HFFc6 (cell line): ENCODE data around the gene MAU2. TPM values are rescaled to one million over a fixed set of nuclear protein-coding genes. Genes with fewer than 3 reads are reported as not detected.

Experiments used
- DNase-seq: peaks from one replicate; pipeline ENCODE4 v3.0.0-alpha.2; 2018
- H3K27ac Mint-ChIP-seq: 2 replicates; pipeline ENCODE4 v1.8.0; 2020; ENCODE audit warnings: mild to moderate bottlenecking, mixed read lengths
- H3K27me3 Mint-ChIP-seq: 2 replicates; pipeline ENCODE4 v1.8.0; 2021; ENCODE audit warnings: mild to moderate bottlenecking, moderate library complexity, mixed read lengths; ENCODE audit not compliant: insufficient read depth
- H3K36me3 Mint-ChIP-seq: 2 replicates; pipeline ENCODE4 v1.8.0; 2021; ENCODE audit warnings: low read depth, mixed read lengths
- H3K4me1 Mint-ChIP-seq: 2 replicates; pipeline ENCODE4 v1.8.0; 2020; ENCODE audit warnings: low read depth, mixed read lengths
- H3K4me3 Mint-ChIP-seq: 2 replicates; pipeline ENCODE4 v1.8.0; 2020; ENCODE audit warnings: mild to moderate bottlenecking, moderate library complexity, mixed read lengths
- H3K9me3 Mint-ChIP-seq: 2 replicates; pipeline ENCODE4 v1.8.0; 2020; ENCODE audit warnings: mild to moderate bottlenecking, mixed read lengths
- CTCF ChIP-seq: fragments of 200-600 bp; sonication (generic); IDR thresholded peaks from 2 replicates; pipeline ENCODE4 v1.5.0; 2021; ENCODE audit warnings: antibody characterized with exemption, mild to moderate bottlenecking
- total RNA-seq, 6 experiments: library from RNA; stranded (reverse); fragmentation: NEBNext Ultra II Directional; extraction: Animal tissue kit (Norgen Biotek cat#: 25700); gene quantifications; 2 replicates in 1 of 6; 3 replicates in 5 of 6; pipeline ENCODE4 v1.2.3, GENCODE V29; 2021

MAU2 gene
- total RNA-seq, 6 experiments from 2014 or later = 24.8 to 33.0 (median 29.4) TPM

- H3K27me3 Mint-ChIP-seq = peaks cover 2% of the 10 kb centered on the region
- H3K36me3 Mint-ChIP-seq = peaks cover 4% of the 10 kb centered on the region; the same call in 1 of the 2 replicates
- DNase-seq = peak; percentile 70
- peak overlapping the region; percentile 99 for H3K4me3 Mint-ChIP-seq
- H3K9me3 Mint-ChIP-seq = no peaks in the 10 kb centered on the region
- peak; percentile 59; the same call in 1 of the 2 replicates for TF ChIP-seq CTCF
- peaks cover 73% of the 10 kb centered on the region for H3K4me1 Mint-ChIP-seq
- peak overlapping the region; percentile 97 for H3K27ac Mint-ChIP-seq
Measured at GRCh38 chr19:19406878-19407632, 86.4 kb downstream of the MAU2 start.

- peaks cover 73% of the 10 kb centered on the region for H3K4me1 Mint-ChIP-seq
- no peak for DNase-seq
- H3K9me3 Mint-ChIP-seq = no peaks in the 10 kb centered on the region
- peaks cover 4% of the 10 kb centered on the region; the same call in 1 of the 2 replicates for H3K36me3 Mint-ChIP-seq
- H3K27ac Mint-ChIP-seq = peak overlapping the region; percentile 97
- H3K4me3 Mint-ChIP-seq = peak overlapping the region; percentile 99
- no peak for TF ChIP-seq CTCF
- H3K27me3 Mint-ChIP-seq = peaks cover 2% of the 10 kb centered on the region
Measured at GRCh38 chr19:19407633-19407930, 87.0 kb downstream of the MAU2 start.

Other genes with a start within 250 kb of the MAU2 start
- gene TMEM161A, start 182.4 kb upstream of the MAU2 start, total RNA-seq = 10 to 100 TPM; 20.5 to 27.9 (median 25.4) TPM
- gene MEF2B, start 150.6 kb upstream of the MAU2 start, total RNA-seq = 1 to 10 TPM in 3 of 6 experiments, under 1 TPM in 3; 0.20 to 1.9 (median 0.82) TPM
- 10 to 100 TPM; 33.9 to 43.2 (median 38.6) TPM for gene BORCS8, start 128.7 kb upstream of the MAU2 start, total RNA-seq
- gene RFXANK, start 128.6 kb upstream of the MAU2 start, total RNA-seq = 10 to 100 TPM; 63.7 to 84.6 (median 75.7) TPM
- gene NR2C2AP, start 117.4 kb upstream of the MAU2 start, total RNA-seq = 10 to 100 TPM in 1 of 6 experiments, 1 to 10 TPM in 5; 6.5 to 12.8 (median 9.3) TPM
- not detected for gene NCAN, start 108.9 kb upstream of the MAU2 start, total RNA-seq
- under 1 TPM in 3 of 6 experiments, not detected in 3; 0.23 to 0.45 (median 0.28) TPM for gene TM6SF2, start 47.5 kb upstream of the MAU2 start, total RNA-seq
- gene SUGP1, start 320 bp upstream of the MAU2 start, total RNA-seq = 10 to 100 TPM; 37.7 to 47.0 (median 44.4) TPM
- gene GATAD2A, start 84.8 kb downstream of the MAU2 start, total RNA-seq = 100 to 1,000 TPM; 107 to 123 (median 112) TPM
- gene TSSK6, start 194.7 kb downstream of the MAU2 start, total RNA-seq = 1 to 10 TPM in 2 of 6 experiments, under 1 TPM in 4; 0.61 to 1.3 (median 0.92) TPM
- gene NDUFA13, start 195.4 kb downstream of the MAU2 start, total RNA-seq = 100 to 1,000 TPM; 266 to 393 (median 323) TPM
- 1 to 10 TPM; 1.4 to 2.5 (median 2.0) TPM for gene YJEFN3, start 208.1 kb downstream of the MAU2 start, total RNA-seq
- gene CILP2, start 217.4 kb downstream of the MAU2 start, total RNA-seq = under 1 TPM; 0.09 to 0.28 (median 0.15) TPM